HG03175 (cell line): ENCODE data around the gene ELAC2.

Source experiments
- ATAC-seq: cut with Tn5 transposase; IDR thresholded peaks from one replicate; pipeline ENCODE4 v1.9.1; 2021; ENCODE audit warnings: mild to moderate bottlenecking, moderate library complexity; ENCODE audit not compliant: unreplicated experiment

The ELAC2 gene

GRCh38 chr17:12955521-12955920 is 62.3 kb downstream of the ELAC2 start:
- ATAC-seq = no peak

- ATAC-seq = no peak
Measured at GRCh38 chr17:12953156-12953555, 64.7 kb downstream of the ELAC2 start.

- no peak for ATAC-seq
Measured at GRCh38 chr17:12952012-12952411, 65.8 kb downstream of the ELAC2 start.

- no peak for ATAC-seq
Measured at GRCh38 chr17:12947047-12947446, 70.8 kb downstream of the ELAC2 start.
